ENCODE data around the gene GATD1. TPM values are rescaled to one million over a fixed set of nuclear protein-coding genes. Genes with fewer than 3 reads are reported as not detected.
A peak's percentile ranks its signal among the peaks of the same experiment; 100 is the strongest.

The GATD1 gene
- total and polyA plus RNA-seq, 9 of the 15 experiments (the other 6 are each of a cell fraction or from before 2014, with no cell fraction given): 2.8 to 144 (median 36.9) TPM

DNA sequence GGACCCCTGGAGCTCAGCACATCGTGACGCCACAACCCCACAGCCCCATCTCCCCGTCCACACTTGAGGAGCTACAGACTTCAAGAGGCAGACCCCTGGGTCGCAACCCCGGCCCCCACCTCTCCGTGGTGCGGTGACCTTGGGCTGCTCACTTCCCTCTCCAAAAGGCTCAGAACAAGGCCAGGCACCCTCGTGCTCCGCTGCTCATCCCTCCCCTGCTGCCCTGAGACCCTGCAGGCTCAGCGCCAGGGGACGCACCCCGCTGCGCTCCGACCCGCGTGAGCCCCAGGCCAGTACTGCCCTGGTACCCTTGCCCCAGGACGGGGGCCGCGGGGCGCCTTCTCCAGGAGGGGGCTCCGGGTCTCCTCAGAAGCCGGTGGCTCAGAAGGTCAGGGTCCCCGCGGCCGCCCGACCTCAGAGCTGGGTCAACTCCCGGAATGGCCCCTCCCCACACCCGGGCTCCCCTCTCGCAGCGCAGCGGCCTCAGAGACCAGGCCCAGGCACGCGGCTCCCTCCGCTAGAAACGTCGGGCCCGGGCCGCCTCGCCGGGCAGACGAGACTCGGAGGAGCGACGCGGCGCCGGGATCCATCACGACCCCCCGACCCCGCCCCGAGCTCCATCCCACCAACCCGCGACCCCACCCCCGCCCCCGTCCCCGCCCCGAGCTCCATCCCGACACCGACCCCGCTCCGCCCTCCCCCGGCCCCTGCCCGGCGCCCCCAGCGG, 563 bp downstream of the GATD1 start (continued):
- TF ChIP-seq, protein P1, sequence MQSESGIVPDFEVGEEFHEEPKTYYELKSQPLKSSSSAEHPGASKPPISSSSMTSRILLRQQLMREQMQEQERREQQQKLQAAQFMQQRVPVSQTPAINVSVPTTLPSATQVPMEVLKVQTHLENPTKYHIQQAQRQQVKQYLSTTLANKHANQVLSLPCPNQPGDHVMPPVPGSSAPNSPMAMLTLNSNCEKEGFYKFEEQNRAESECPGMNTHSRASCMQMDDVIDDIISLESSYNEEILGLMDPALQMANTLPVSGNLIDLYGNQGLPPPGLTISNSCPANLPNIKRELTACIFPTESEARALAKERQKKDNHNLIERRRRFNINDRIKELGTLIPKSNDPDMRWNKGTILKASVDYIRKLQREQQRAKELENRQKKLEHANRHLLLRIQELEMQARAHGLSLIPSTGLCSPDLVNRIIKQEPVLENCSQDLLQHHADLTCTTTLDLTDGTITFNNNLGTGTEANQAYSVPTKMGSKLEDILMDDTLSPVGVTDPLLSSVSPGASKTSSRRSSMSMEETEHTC (IDR thresholded peaks at IDR 0.05): 0 out of 2 replicates have a peak, but pooled peaks have one; percentile 10
- no peak for TF ChIP-seq ID3 (CRISPR knock-in tag; IDR thresholded peaks at IDR 0.05)
- no peak for TF ChIP-seq ID3 (tag; IDR thresholded peaks at IDR 0.05)
- TF ChIP-seq NR1H2 (CRISPR knock-in tag; IDR thresholded peaks at IDR 0.05): peak; percentile 78; the same call in 1 of the 2 replicates
- peak; percentile 83 for TF ChIP-seq ZNF239 (CRISPR knock-in tag; IDR thresholded peaks at IDR 0.05)
- TF ChIP-seq NFIC (IDR thresholded peaks at IDR 0.05): peak; percentile 22; the same call in 1 of the 2 replicates
- TF ChIP-seq NR3C1 (CRISPR knock-in tag; IDR thresholded peaks at IDR 0.05): 0 out of 2 replicates have a peak, but pooled peaks have one; percentile 14
- TF ChIP-seq, protein P2, sequence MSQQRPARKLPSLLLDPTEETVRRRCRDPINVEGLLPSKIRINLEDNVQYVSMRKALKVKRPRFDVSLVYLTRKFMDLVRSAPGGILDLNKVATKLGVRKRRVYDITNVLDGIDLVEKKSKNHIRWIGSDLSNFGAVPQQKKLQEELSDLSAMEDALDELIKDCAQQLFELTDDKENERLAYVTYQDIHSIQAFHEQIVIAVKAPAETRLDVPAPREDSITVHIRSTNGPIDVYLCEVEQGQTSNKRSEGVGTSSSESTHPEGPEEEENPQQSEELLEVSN (IDR thresholded peaks at IDR 0.05; ENCODE audit: borderline replicate concordance in 1 of 2, extremely low read depth in 1 of 2, insufficient read depth in 1 of 2, insufficient read length in 1 of 2, low read depth in 1 of 2, low read length in 1 of 2, poor library complexity in 1 of 2, severe bottlenecking in 1 of 2): peak; percentile 19 to 69
- peak in 1 of 2 experiments; percentile 18; a peak in 1 of 4 replicates for TF ChIP-seq NRF1 (conservative IDR thresholded peaks at IDR 0.05 in 1 of 2, IDR thresholded peaks at IDR 0.05 in 1 of 2)
- peak; percentile 1; the same call in 1 of the 2 replicates for TF ChIP-seq POLR2G (IDR thresholded peaks at IDR 0.05; ENCODE audit: low read depth, low read length)
- 0 out of 2 replicates have a peak, but pooled peaks have one; percentile 21 for TF ChIP-seq MTA3 (IDR thresholded peaks at IDR 0.05; ENCODE audit: borderline replicate concordance)
- peak; percentile 39; the same call in 1 of the 2 replicates for TF ChIP-seq ZBTB17 (CRISPR knock-in tag; IDR thresholded peaks at IDR 0.05)
- TF ChIP-seq ZBTB7A (IDR thresholded peaks at IDR 0.05; ENCODE audit: borderline replicate concordance, control insufficient read depth, low read depth, low read length): peak; percentile 53
- peak; percentile 44; the same call in 1 of the 2 replicates for TF ChIP-seq GABPB1 (CRISPR knock-in tag; IDR thresholded peaks at IDR 0.05)
- TF ChIP-seq MAZ (CRISPR knock-in tag; conservative IDR thresholded peaks at IDR 0.05 in 1 of 2, IDR thresholded peaks at IDR 0.05 in 1 of 2): peak; percentile 20 to 36; a peak in 3 of 4 replicates
- 0 out of 4 replicates have a peak, but pooled peaks of 1 of the 2 experiments have one; percentile 54 for TF ChIP-seq HDAC1 (IDR thresholded peaks at IDR 0.05)
- peak; percentile 7; the same call in 1 of the 2 replicates for TF ChIP-seq PML (IDR thresholded peaks at IDR 0.05; ENCODE audit: low read length)
- TF ChIP-seq ELF4 (CRISPR knock-in tag; IDR thresholded peaks at IDR 0.05): no peak
- no peak for TF ChIP-seq ZNF644 (tag; IDR thresholded peaks at IDR 0.05; ENCODE audit: low read depth)
- peak; percentile 62; the same call in 1 of the 2 replicates for TF ChIP-seq NKRF (IDR thresholded peaks at IDR 0.05; ENCODE audit: borderline replicate concordance)
- TF ChIP-seq U2AF1 (optimal IDR thresholded peaks at IDR 0.05; ENCODE audit: low read depth, low read length): no peak
- TF ChIP-seq ZNF175 (CRISPR knock-in tag; IDR thresholded peaks at IDR 0.05; ENCODE audit: low read depth): 0 out of 2 replicates have a peak, but pooled peaks have one; percentile 35

Measured in K562 (cell line).